Measurements from ENCODE around the gene MYMX. TPM values are rescaled to one million over a fixed set of nuclear protein-coding genes. Genes with fewer than 3 reads are reported as not detected.
"Not testable (repeated sequence)": the region's sequence is repeated elsewhere in the genome, so short reads cannot be mapped to it uniquely, and the experiment has no call there.

MYMX gene
- total RNA-seq, 1 donor: not detected

- no peak for TF ChIP-seq CTCF (IDR thresholded peaks at IDR 0.05; ENCODE audit: insufficient read depth, low read depth, low read length)
- no peak for DNase-seq (ENCODE audit: low read depth)
- no peak overlapping the region for H3K4me3 ChIP-seq (ENCODE audit: low read depth, low read length)
These were observed 36.3 kb upstream of the MYMX start for GRCh38 chr6:44180406-44180805.

GRCh38 chr6:44180886-44181285, 35.8 kb upstream of the MYMX start:
- DNase-seq (ENCODE audit: low read depth): no peak

GRCh38 chr6:44181784-44182183, 34.9 kb upstream of the MYMX start:
- H3K4me3 ChIP-seq (ENCODE audit: low read depth, low read length); DNase-seq (ENCODE audit: low read depth): not testable (repeated sequence)

More at GRCh38 chr6:44180886-44181285, 35.8 kb upstream of the MYMX start:
- H3K4me3 ChIP-seq (ENCODE audit: low read depth, low read length): no peak overlapping the region
- no peak for TF ChIP-seq CTCF (IDR thresholded peaks at IDR 0.05; ENCODE audit: insufficient read depth, low read depth, low read length)

- TF ChIP-seq CTCF (IDR thresholded peaks at IDR 0.05; ENCODE audit: insufficient read depth, low read depth, low read length): no peak
These were observed 33.8 kb upstream of the MYMX start for GRCh38 chr6:44182911-44183390.

GRCh38 chr6:44183783-44184182, 32.9 kb upstream of the MYMX start:
- DNase-seq (ENCODE audit: low read depth): no peak
- TF ChIP-seq CTCF (IDR thresholded peaks at IDR 0.05; ENCODE audit: insufficient read depth, low read depth, low read length): no peak
- no peak overlapping the region for H3K4me3 ChIP-seq (ENCODE audit: low read depth, low read length)

More at GRCh38 chr6:44182911-44183390, 33.8 kb upstream of the MYMX start:
- no peak overlapping the region for H3K4me3 ChIP-seq (ENCODE audit: low read depth, low read length)
- DNase-seq (ENCODE audit: low read depth): no peak

GRCh38 chr6:44185356-44185755, 31.4 kb upstream of the MYMX start:
- DNase-seq (ENCODE audit: low read depth); H3K4me3 ChIP-seq (ENCODE audit: low read depth, low read length): not testable (repeated sequence)

GRCh38 chr6:44185953-44186634, 30.6 kb upstream of the MYMX start:
- no peak for TF ChIP-seq CTCF (IDR thresholded peaks at IDR 0.05; ENCODE audit: insufficient read depth, low read depth, low read length)
- DNase-seq (ENCODE audit: low read depth): no peak
- no peak overlapping the region for H3K4me3 ChIP-seq (ENCODE audit: low read depth, low read length)

- no peak overlapping the region for H3K4me3 ChIP-seq (ENCODE audit: low read depth, low read length)
- DNase-seq (ENCODE audit: low read depth): no peak
- no peak for TF ChIP-seq CTCF (IDR thresholded peaks at IDR 0.05; ENCODE audit: insufficient read depth, low read depth, low read length)
These were observed 30.1 kb upstream of the MYMX start for GRCh38 chr6:44186635-44187025.

Data from fibroblast of villous mesenchyme (primary cell).